HG02610 (cell line): Measurements from ENCODE around the gene CCDC186.
A peak's percentile ranks its signal among the peaks of the same experiment; 100 is the strongest.

ENCODE experiments used
- ATAC-seq: cut with Tn5 transposase; IDR thresholded peaks from one replicate; pipeline ENCODE4 v1.9.1; 2021; ENCODE audit warnings: mild to moderate bottlenecking, moderate library complexity; ENCODE audit not compliant: unreplicated experiment

CCDC186 gene

GRCh38 chr10:114117728-114118127 is 56.3 kb downstream of the CCDC186 start:
- no peak for ATAC-seq

DNA sequence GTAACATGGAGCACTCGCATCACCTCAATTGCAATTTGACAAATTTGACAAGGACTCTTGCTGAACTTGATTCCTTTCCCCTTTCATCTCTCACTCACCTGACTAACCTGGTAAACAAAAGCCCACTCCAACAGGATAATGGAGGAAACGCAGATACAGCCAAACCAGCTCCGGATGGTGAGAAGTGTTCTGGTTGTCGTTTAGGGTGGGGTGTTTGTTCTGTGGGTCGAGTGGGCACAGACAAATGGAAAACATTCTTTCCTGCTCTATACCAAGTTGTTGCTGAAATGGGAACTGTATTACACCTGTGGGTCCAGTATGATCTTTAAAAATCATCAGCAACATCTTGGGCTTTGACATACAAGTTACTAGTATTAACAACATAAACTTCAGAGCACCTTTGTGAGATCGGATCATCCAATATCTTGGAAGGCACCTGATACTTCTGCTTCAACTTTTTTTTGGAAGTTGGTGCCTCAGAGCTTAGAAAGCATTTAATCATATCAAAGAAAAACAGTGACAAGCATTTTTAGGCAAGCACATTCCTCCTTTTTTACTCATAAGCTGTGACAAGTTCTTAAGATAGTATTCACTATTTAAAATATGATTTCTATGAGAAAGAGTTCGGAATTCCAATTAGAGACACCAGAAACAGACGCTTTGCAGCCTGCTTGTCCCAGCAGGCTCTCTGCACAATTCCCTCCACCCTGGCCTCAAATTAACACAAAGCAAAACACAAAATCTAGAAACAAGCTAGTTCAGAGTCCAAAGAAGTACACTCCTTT is 58.1 kb downstream of the CCDC186 start:
- ATAC-seq, result no peak

GRCh38 chr10:114110174-114110972 is 63.6 kb downstream of the CCDC186 start:
- no peak for ATAC-seq

- ATAC-seq, result no peak
Measured at GRCh38 chr10:114103284-114103683, 70.7 kb downstream of the CCDC186 start.

DNA sequence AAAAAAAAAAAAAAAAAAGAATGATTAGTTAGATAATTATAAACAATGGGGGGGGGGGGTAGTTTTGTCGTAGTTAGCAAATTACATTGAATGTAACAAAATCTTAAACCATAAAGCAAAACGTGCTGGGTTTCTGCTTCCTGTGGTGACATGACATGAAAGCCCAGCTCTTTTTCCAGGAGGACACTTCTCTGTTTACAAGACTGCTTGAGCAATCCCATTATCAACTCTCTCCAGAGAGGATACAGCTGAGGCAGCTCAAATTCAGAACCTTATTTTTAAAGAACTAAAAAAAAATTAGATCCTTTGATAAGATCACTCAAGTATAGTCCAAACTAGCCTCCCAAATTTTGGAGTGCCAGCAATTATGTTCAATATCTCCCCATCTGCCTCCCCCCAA is 71.7 kb downstream of the CCDC186 start:
- no peak for ATAC-seq

DNA sequence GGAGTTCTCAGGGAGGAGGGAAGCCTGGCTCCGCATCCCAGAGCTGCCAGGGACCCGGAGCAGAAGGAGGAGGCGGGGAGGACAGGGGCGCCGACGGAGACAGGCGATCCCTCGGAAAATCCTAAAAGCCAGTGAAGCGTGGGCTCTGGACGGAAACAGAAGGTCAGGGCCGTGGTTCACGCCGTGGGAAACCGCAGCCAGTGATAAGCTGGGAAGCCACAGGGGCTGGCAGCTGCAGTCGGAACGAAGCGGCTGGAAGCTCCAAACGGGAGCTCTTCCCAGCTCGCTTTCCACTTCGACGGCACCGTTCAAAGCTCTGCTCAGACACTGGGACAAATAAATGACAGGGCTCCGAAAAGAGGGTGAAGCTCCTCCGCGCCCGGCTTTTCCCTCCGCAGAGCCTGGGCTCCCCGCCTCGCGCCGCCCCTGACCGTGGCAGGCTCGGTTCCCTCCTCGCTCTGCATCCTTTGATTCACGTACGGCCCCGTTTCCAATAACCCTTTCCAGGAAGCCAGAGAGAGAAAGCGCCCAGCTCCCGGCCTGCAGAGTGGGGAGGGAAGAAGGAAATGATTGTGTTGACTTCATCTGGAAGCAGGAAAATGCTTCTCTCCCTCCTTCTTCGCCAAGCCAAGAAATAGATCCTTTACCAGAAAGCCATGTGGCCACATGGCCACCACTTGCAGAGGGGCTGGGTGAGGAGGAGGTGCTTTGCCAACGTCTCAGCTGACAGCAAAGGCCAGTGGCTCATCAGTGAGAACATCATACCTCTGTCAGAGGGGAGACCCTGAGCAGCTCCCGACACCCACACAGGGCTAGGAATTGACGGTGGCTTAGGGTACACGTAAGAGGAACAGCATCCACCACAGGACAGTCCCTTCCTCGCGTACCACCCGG is 72.9 kb downstream of the CCDC186 start:
- no peak for ATAC-seq

DNA sequence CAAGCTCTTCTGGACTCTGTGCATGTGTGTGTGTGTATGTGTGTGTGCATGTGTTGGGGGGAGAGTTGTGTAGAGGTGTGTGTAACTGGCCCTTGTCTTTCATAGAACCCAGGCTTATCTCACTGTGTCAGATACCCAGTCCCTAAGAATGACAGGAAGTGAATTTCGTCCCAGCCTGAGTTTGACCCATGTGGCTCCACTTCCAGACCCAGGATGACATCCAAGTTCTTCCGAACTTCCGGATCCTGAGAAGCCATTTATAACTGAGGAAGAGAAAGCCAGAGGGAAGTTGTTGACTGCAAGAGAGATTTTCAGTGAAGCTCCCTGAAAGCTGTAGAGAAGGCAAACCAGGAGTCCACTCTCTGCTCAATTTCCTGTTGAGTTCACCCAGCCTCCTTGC is 77.1 kb downstream of the CCDC186 start:
- ATAC-seq, result no peak

DNA sequence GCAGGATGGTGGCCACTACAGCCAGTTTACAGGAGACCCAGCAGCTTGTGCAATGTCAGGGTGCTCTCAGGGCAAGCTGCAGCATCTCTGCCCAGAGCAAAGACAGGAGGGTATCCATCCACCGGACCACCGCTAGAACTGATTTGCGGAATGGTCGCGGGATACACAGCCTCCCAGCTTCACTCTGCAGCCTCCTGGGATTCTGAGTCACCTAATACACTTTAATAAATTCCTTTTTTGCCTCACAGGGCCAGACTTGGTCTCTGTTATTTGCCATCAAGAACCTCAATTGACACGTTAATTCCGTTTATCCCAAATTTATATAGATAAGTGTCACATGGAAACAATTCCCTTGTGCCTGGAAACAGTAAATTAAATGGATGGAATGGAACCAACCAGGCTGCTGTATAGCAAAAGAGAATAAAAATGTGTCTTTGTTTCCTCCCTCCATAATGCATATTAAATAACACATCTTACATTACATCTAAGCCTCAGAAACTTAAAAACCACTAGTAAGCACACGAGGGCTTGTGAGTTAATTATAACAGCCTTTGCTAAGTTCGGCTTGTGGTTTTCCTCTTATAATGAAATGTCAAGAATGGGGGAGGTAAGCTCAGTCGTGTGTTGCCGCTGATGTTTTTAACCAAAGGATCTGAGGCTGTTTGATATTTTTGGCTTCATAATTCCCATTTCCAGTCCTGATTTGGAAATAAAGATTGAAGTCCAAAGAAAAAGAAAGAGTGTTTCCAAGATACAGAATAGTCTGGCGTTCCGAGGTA is 78.3 kb downstream of the CCDC186 start:
- ATAC-seq, result peak; percentile 35

DNA sequence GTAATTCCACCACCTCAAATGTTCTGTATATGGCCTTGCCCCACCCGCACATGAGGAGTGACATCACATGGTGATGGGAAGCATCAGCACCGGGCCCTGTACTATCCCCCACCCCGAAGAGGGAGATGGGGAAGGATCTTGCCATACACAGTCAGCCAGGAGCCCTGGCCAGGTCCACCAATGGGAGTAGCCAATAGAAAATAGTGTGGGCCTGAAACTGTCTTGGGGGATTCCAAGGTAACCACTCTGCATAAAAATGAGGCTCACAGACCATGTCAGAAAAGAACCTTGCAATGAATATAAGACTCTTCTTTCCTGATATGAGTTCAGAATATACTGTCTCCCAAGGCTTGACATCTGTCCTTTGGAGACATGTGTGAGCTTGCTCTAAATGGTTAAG is 79.2 kb downstream of the CCDC186 start:
- peak; percentile 72 for ATAC-seq

DNA sequence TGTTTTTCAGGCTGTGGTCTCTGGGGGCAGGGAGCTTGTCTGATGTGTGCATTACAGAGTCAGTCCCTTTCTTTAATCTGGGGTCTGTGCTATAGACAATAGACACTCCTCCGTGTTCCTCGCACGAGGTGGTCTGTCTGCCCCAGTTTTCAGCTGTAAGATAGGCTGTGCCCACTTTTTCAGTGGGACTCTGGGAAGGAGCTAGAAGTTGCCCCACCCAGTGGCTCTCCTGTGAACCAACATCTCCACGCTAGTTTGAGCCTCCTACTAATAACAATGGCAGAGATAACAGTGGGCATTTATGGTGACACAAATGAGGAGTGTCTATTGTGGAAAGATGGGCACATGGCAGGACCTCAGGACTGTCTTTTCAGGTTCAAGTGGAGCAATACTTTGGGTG is 86.3 kb downstream of the CCDC186 start:
- ATAC-seq, result no peak

- ATAC-seq, result no peak
Measured at GRCh38 chr10:114087255-114087654, 86.7 kb downstream of the CCDC186 start.

DNA sequence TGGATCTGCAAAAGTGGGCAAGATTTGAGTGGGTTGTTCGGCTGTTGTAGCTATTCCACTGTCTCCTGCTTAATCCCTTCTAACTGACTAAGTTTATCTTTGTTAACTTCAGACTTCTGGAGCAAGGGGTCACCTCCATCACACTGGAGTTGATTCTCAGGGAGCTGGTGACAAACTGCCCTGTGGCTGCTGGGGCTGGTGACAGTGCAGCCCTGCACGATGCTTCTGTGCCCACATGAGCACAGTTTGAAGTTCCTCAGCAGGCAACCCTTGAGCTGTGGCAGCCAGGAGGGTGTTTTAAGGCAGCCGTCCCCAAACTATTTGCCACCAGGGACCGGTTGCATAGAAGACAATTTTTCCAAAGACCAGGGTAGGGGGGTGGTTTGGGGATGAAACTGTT is 89.8 kb downstream of the CCDC186 start:
- no peak for ATAC-seq

GRCh38 chr10:114083040-114083439 is 91.0 kb downstream of the CCDC186 start:
- no peak for ATAC-seq

- ATAC-seq, result no peak
Measured at GRCh38 chr10:114081911-114082583, 92.0 kb downstream of the CCDC186 start.

- no peak for ATAC-seq
Measured at GRCh38 chr10:114079421-114079820, 94.6 kb downstream of the CCDC186 start.

GRCh38 chr10:114078346-114078745 is 95.7 kb downstream of the CCDC186 start:
- no peak for ATAC-seq

DNA sequence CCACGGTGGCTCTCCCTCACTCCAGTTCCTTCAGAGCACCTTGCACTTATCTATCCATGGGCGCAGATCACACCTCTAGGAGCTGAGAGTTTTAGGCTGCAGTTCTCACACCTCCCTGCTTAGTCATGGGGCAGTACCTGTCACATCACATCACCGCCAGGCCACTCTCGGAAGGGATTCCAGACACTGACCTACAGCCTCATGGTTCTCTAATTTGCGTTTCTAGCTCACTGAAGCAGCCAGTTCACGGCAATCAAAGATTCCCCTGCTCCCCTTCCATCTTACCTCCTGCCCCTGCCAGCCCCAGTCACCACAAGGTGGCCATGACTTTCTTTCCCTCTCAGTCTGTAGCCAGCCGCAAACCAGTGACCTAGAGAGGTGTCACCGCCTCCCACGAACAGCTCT is 96.2 kb downstream of the CCDC186 start:
- peak; percentile 68 for ATAC-seq

DNA sequence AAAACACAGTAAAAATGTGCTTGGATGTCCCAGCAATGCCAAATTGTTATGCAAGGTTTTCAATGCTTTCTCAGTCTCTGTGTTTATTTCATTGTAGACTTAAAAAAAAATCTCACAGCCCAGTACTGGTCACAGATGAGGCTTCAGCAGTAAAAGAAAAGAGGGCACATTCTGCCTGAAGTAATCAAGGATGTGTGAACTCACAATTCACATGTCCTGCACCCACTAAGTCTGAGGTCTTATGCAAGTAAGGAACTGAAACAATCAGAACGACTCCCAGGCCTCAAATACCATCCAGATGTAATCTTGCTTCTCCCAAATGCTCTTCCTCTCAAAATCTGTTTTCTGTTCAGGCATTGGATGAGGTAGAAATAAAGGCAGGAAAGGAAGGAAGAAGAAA is 96.7 kb downstream of the CCDC186 start:
- ATAC-seq, result no peak

DNA sequence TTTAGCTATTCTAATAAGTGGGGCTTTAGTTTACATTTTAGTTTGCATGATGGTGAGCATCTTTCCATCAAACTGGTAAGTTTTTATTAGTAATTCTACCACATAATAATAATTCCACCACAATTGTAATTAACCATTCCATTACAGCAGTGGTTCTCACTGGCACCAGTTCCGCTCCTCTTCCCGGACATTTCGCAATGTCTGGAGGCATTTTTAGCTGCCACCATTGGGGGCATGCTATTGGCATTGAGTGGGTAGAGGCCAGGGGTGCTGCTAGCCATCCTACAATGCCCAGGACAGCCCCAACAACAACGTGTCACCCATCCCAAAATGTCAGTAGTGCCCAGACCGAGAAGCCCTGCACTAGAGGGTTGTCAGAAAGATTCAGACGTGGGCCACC is 98.9 kb downstream of the CCDC186 start:
- ATAC-seq, result no peak
